ENCODE results near the gene SLC2A13.

The SLC2A13 gene

DNA sequence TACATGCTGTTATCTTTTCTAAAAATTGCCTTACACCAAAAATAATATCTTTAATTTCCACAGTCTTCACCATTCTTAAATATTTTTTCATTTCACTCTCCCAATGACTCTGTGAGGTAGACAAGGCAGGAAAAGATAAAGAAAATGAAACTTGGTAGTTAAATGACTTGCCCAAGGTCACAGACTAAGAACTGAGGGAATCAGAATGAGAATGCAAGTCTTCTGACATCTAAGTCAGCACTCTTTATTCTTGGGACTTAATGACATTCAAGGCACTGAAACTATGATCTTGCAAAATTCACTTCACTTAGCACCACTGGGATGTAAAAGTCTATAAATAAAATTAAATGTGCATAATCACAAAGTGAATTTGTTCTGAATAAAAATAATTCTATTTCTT lies 104.5 kb downstream of the SLC2A13 start:
- DNase-seq (ENCODE audit: low read depth in 2 of 2, low spot score in 1 of 2) = no peak

DNA sequence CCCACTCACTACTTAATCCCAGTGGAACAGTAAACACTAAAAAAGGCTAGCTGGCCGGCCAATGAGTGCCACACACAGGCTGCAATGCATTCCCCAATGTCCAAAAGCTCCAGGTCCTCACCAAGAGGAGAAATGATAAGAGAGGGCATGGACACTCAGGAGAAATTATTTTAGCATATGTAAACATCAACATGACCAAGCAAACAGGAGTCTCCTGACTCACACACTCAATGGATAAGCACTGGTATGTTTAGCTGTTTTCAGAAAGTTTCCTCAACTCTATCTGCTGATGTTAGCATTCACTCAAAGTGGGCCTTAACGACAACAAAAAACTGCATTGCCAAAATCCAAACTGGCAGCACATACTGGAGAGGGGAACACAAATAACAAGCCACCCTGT lies 105.0 kb downstream of the SLC2A13 start:
- DNase-seq (ENCODE audit: low read depth in 2 of 2, low spot score in 1 of 2) = no peak

DNA sequence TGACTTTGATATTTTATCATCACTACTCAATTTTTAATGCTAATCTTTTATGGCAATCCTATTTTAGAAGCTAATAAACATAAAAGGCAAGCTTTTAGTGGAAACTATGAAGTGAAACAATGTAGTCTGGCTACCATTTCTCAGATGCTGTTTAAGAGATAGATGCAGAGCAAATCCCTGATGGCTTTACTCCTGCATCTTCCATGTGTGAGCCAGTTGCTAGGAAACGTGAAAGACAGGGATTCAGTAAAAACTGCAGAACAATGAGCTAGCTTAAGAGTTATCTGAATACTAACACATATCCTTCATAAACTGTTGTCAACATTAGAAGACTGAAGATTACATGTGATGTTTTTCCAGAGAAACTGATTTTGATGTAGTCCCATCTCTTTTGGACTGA lies 112.6 kb downstream of the SLC2A13 start:
- DNase-seq (ENCODE audit: low read depth in 2 of 2, low spot score in 1 of 2) = no peak

DNA sequence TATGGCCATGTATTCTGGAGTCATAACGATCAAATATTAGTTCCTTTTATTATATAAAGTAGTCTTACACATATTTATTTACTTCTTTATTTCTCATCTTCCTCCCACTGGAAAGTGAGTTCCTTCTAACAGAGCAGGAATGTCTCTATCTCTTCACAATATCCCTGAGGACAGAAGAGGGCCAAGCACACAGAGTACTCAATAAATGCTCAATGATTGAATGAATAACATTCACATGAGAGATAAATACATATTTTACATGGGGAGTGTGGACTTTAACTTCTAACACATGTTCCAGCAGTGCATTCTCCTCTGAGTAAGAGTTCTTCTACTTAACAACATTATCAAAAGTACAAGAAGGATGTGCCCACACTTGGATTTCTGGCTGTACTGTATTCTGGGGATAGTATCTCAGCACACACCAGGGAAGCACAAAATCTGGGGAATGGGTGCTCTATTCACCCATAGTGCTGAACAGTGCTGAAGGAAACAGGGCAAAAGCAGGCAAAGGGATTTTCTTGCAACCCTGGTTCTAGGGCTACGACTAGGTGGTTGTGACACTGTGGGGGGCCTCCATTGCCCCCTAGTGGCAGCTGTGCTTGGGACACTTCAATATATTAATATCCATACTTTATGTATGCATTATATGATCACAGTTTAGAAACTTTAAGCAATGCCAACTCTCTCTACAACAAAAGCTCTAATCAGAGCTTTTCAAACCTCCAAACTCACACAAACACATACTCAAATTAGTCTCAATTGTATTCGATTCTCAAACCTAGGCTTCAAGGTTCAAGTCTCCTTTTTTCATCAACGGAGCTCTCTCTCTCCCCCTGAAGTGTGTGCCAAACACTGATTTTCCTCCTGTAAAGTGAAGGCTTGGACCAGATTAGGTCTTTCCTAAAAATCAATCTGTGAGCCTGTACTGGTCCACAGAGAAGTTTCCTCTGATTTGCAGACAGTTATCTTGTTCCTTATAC lies 115.5 kb downstream of the SLC2A13 start:
- DNase-seq (ENCODE audit: low read depth in 2 of 2, low spot score in 1 of 2) = peak; percentile 3 to 37

DNA sequence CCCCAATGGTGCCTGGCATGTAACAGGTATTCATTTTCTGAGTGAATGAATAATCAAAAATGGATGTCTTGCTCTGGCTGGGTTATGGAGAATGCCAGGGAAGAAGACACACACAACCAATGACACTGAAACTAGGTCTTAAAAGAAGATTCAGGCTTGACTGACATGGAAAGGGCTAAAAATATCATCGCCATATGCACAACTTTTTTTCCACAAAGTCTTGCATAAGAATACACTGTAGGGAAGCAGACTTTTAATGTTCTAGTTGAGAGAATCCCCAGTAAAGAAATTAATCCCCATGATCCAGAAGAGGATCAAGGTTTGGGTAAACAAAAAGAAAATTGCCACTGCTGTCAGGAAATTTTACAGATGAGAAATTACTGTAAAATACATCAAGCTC lies 116.4 kb downstream of the SLC2A13 start:
- no peak for DNase-seq (ENCODE audit: low read depth in 2 of 2, low spot score in 1 of 2)

DNA sequence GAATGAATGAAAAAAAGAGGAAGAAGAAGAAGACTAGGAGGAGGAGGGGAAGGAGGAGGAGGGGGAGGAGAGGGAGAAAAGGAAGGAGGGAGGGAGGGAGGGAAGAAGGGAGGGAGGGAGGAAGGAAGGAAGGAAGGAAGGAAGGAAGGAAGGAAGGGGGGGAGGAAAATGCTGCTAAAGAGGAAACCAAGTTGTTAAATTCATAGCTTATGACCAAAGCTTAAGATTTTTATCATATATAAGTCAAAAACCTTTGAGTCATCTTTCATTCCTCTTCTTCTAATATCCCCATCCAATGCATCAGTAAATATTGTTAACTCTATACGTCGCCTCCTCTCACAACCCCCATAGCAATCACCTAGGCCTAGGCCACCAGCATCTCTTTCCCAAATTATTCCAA lies 117.3 kb downstream of the SLC2A13 start:
- DNase-seq (ENCODE audit: low read depth in 2 of 2, low spot score in 1 of 2) = no peak

DNA sequence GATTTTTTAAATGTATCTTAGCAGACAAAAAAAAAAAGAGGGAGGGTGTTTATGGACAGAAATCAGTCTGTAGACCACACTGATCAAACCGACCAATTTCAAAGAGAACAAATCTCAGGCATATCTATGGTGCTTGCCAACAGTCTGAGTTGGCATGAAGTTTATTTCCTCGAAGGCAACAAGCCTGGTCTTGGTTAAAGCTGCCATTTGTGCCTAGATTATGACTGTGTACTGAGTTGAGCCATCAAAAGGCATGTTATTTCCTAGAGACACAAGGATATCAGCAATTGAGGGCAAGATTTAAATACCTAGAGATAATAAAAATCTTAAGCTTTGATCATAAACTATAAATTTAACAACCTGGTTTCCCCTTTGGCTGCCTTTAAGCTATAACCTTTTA lies 119.2 kb downstream of the SLC2A13 start:
- no peak for DNase-seq (ENCODE audit: low read depth in 2 of 2, low spot score in 1 of 2)

DNA sequence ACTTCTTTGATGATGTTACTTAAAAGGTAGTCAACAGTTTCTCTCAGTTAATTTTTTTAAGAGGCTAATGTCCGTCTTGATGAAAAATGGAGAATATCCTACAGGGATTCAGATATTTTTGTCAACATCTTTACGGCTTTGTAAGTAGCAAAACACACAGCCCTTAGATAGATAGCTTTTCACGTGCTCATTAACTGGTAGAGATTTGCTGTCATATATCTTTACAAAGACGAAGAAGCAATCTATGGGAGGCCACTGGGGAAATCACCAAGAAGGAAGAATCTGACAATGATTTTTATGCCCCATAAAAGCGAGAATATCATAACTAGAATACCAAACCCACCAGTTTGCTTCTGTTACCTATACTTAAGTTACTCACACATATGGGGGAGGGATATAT lies 121.2 kb downstream of the SLC2A13 start:
- no peak for DNase-seq (ENCODE audit: low read depth in 2 of 2, low spot score in 1 of 2)

DNA sequence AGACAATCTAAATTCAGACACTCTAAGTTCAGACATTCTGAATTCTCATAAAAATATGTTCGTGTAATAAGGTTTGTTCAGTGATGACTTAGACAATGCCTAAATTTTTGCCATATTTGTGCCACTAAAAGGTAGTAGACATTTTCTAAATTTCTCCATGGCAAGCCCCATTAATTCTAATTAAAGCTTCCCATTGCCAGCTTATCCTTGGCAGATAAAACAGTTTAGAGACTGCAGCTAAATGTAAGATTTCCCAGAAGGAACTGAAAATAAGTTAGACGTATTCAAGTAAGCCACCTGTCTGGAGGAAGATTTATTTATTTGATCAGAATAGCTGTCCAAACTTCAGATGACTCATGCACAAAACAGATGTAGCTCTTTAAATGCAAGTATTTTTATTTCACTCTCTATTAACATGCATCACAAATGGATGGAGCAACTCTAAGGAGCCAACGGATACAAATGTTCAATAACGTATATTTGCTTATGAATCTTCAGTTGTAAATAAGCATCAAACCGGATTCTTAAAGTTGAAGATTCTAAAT lies 130.4 kb downstream of the SLC2A13 start:
- DNase-seq (ENCODE audit: low read depth in 2 of 2, low spot score in 1 of 2) = no peak

DNA sequence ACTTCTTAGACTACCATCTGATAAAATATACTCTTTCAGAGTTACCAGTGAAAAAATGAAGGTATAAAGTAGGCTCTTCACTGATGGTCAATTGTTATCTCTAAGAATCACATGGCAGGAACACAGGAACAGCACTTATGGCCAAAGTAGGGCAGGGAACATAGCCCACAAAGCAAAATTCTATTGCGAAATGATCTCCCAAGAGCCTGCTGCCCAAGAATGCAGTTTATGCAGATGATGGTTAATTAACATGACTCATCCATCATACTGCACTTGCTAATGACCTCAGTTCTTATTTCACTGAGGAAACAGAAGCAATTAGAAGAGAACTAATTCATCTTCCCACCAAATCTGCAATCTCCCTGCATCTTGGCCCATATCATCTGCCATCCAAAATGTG lies 133.8 kb downstream of the SLC2A13 start:
- no peak for DNase-seq (ENCODE audit: low read depth in 2 of 2, low spot score in 1 of 2)

DNA sequence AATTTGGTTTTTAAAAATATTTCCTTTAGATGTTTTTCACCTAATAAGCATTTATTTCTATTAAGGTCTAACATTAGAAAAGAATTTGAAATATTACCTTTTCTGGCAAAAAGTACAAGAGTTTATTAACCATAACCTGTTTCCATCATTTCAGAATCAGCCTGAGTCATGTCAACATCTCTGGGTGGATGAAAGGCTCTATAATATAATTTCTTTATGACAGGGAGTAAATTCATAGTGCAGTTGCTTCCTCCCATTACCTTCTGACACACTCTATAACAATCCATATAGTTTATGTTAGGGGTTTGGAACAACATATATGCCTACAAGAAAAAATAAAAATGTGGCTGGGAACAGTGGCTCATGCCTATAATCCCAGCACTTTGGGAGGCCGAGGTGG lies 134.5 kb downstream of the SLC2A13 start:
- no peak for DNase-seq (ENCODE audit: low read depth in 2 of 2, low spot score in 1 of 2)

DNA sequence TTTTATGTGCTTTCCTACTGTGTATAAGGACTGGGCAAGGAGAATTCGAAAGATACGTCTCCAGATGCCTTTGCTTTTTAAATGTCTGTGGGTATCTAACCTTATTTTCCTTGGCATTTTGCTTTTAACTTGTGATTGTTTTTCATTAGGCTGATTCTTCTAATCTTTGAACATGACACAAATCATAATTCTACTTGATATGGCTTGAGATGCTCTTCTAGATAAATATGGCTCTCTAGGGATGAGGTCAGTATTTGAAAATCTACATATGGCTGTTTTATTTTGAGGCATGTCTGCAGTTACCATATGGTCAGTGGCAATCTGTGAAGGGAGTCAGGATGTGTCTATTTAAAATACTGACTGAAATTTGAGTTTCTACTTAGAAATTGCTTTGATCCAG lies 139.2 kb downstream of the SLC2A13 start:
- no peak for DNase-seq (ENCODE audit: low read depth in 2 of 2, low spot score in 1 of 2)

DNA sequence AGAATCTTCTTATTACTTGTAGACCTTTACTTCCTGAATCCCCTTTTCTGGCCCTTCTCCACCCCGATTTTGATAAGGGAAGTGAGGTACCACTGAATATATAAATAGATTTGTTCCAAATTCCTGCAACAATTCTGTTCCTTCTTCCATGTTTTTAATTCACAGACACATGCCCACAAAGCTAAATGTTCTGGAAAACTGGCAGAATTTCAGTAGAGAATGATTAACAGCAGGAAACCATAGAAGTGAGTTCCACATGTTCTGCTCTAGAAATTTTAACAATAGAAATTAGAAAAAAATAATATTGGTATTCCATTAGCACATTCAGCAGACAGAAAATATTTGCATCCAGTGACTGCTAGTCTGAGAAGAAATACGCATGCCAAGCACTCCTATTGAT lies 139.6 kb downstream of the SLC2A13 start:
- DNase-seq (ENCODE audit: low read depth in 2 of 2, low spot score in 1 of 2) = no peak

DNA sequence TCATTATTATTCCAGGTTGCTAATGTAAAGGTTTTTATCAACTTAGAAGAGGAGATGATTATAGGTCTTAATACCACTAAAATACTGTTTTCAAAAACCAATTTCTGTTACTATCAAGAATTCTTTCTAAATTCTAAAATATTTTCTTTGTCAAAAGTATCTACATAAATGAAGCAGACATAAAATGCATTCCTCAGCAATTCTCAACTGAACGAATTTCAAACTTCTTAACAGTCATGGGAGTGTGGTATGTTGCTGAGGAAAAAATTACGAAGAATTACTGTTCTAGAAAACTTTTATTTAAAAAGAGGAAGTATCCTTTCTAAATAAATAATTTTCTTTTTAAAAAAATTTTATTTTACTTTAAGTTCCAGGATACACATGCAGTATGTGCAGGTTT lies 146.4 kb downstream of the SLC2A13 start:
- no peak for DNase-seq (ENCODE audit: low read depth in 2 of 2, low spot score in 1 of 2)

DNA sequence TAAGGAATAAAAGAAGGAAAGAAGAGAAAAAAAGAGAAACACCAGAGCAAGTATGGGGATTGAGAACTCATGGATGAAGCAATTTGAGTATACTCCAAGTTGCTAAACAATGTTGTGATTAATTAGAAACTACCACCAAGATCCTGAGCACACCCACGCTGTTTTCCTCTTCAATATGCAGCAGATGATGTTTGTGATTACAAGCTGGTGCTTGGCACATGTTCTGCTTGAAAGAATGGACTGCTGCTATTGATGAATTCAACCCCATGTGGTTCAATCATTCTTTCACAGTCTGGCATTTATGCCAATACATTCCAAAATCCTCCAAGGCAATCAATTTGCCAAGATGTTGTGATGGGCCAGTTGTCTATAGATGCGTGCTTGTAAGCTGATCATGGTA lies 146.8 kb downstream of the SLC2A13 start:
- DNase-seq (ENCODE audit: low read depth in 2 of 2, low spot score in 1 of 2) = no peak

DNA sequence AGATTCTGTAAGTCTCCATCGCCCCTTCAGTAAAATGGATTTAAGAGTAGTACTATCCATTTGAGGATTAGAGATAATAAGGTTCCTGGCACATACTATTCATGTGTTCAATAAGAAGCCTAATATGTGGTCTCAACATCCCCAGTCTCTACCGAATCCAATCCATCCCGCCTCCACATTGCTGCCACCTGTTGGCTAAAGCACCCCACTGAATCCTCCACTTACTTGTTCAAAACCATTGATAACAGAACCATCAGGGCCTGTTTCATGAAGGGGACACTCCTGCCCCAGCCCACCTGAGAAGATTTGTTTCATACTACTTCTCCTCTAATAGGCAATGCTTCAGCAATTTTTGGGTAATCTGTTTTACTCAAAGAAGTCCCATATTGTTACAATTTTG lies 147.5 kb downstream of the SLC2A13 start:
- no peak for DNase-seq (ENCODE audit: low read depth in 2 of 2, low spot score in 1 of 2)

DNA sequence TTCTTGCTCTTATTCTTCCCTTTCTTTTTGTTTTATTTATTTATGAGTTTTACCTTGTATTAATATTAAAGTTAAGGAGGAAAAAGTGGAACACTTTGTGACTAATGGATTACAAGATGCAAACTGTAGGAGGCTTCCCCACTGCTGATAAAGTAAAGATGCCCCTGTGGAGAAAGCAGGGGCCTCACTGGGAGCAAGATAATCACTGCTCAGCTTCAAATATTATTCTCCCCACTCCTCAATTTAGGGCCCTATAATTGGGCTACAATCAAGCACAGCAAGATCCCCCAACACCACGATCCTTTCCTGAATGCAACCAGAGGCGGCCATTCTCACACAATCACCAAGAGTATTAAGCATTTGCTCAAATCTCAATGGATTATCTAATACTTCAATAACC lies 149.2 kb downstream of the SLC2A13 start:
- no peak for DNase-seq (ENCODE audit: low read depth in 2 of 2, low spot score in 1 of 2)

DNA sequence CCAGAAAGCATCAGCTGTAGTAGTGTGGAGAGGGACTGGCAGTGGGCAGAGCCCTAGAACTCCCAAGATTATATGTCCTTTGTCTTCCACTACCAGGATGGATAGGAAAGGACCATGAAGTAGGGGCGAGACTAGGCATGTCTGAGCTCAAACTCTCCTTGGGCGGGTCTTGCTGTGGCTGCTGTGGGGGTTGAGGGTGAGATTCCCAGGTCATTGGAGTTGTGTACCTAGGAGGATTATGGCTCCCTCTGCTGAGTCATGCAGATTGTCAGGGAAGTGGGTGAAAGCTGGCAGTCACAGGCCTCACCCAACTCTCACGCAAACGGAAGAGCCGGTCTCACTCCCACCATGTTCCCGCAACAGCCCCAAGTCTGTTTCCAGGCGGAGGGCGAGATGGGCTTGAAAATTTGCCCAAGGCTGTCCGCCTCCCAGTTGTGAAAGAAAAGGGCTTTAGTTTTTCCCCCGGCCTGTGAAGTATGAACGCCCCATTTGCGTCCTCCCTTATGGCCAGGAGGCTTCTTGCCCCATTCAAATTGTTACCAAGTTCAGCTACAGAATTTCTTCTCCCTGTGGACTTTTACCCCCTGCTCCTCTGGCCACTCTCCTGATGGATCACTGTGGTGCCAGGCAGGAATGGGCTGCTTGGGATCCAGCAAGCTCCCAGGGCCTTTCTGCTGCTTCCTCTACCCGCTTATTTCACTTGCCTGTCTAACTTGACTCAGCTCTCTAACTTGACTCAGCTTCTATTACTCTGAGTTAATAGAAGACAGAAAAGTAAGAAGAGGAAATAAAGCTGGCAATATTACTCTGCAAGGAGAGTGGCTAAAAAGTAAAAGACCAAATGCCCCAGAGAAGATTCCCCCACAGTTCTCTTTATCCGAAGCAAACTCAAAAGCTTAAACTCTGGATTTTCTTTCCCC lies 159.3 kb downstream of the SLC2A13 start:
- no peak for DNase-seq (ENCODE audit: low read depth in 2 of 2, low spot score in 1 of 2)

DNA sequence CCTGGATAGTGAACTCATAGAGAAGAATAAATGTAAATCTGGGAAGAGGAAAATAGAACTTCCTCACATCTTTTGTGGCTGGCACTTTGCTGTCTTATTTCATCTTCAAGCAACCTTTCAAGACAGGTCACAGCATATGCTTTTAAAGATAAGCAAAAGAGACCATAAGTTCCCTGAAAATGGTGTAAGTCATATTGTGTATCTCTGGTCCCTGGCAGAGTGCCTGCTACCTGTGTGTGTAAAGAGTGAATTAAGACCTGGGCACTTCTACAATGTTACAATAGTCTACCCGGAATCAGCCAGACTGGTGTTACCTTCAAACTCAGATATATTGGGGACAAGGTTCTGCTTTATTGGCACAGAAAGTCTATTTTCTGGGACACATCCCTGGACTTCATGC lies 168.8 kb downstream of the SLC2A13 start:
- no peak for DNase-seq (ENCODE audit: low read depth in 2 of 2, low spot score in 1 of 2)

DNA sequence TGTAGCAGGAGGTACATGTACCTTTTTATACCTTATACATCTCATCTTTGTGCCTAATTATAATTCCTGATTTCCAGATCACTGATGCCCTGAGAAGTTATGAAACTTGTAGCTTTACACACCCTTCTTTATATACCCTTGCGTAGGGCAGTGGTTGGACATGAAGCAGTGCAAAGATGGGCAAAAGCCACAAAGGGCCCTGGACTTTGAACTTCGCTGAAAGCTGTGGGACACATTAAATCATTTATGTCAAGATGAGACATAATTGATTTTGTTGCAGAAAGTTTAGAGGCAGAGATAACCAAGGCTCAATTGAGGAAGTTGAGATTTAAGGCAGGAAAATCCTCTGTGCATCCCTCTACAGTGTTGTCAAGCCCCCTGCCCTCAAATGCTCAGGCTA lies 170.0 kb downstream of the SLC2A13 start:
- DNase-seq (ENCODE audit: low read depth in 2 of 2, low spot score in 1 of 2) = no peak

DNA sequence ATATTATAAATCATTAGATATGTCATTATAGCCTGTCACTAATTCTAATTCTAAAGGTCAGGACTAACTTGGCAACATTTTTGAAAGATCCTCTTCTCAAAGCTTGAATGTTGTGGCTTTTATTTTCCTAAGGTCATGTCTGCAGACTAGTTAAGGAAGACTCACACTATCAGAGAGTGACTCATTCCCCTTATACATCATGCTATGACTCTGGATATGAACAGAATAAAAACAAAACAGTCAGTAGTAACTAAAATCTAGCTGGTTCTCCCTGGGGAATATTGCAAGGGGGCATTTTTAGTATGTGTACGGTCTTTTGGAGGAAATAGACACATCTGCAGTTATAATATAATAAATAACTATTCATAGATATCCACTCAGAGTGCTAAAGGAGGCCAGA lies 170.6 kb downstream of the SLC2A13 start:
- no peak for DNase-seq (ENCODE audit: low read depth in 2 of 2, low spot score in 1 of 2)

DNA sequence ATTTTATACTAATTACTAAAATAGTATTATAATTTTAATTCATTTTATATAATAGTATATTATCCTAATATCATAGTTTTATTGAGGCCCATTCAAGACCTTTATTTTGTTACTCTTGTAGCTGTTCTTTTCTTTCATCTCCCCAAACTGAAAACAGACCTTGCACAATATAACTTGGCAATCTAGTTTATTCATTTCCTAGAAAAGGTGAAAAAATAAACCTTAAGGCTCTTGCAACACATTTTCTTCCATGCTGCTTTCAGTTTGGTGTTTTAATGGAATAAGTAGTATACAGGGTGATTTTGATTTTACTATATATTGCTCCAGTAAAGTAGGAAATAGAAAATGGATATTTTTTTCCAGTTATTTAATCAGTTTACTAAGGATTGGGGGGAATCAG lies 174.0 kb downstream of the SLC2A13 start:
- no peak for DNase-seq (ENCODE audit: low read depth in 2 of 2, low spot score in 1 of 2)
